Stimulated activated CD8-positive, alpha-beta memory T cell treated with anti-CD3 and anti-CD28 coated beads, Interleukin-12 subunit alpha, Interleukin-12 subunit beta, amount 100 ng/mL, for 24 hours (primary cell): ENCODE data around the gene TTF2.

Experiments
- DNase-seq: peaks from one replicate; pipeline ENCODE4 v3.0.0-alpha.2; 2020; ENCODE audit errors: extremely low read depth

The TTF2 gene

GRCh38 chr1:117045644-117046043 is 14.5 kb upstream of the TTF2 start:
- no peak for DNase-seq

GRCh38 chr1:117046781-117047180 is 13.3 kb upstream of the TTF2 start:
- DNase-seq: no peak

- DNase-seq: no peak
Observed at GRCh38 chr1:117047271-117047670, 12.9 kb upstream of the TTF2 start.

- DNase-seq: no peak
Observed at GRCh38 chr1:117049857-117050256, 10.3 kb upstream of the TTF2 start.

GRCh38 chr1:117051224-117052064 is 8.7 kb upstream of the TTF2 start:
- no peak for DNase-seq

- DNase-seq: no peak
Observed at GRCh38 chr1:117054068-117054467, 6.1 kb upstream of the TTF2 start.

GRCh38 chr1:117058810-117059209 is 1.3 kb upstream of the TTF2 start:
- DNase-seq: no peak

GRCh38 chr1:117059334-117059677 is 820 bp upstream of the TTF2 start:
- DNase-seq: no peak

- DNase-seq: no peak
Observed at GRCh38 chr1:117060441-117061317, 553 bp downstream of the TTF2 start.

GRCh38 chr1:117061986-117062415 is 1.9 kb downstream of the TTF2 start:
- no peak for DNase-seq

- no peak for DNase-seq
Observed at GRCh38 chr1:117066367-117066766, 6.2 kb downstream of the TTF2 start.

GRCh38 chr1:117067533-117068370 is 7.6 kb downstream of the TTF2 start:
- DNase-seq: no peak

GRCh38 chr1:117068580-117068979 is 8.5 kb downstream of the TTF2 start:
- no peak for DNase-seq

GRCh38 chr1:117069220-117069844 is 9.2 kb downstream of the TTF2 start:
- no peak for DNase-seq

- DNase-seq: no peak
Observed at GRCh38 chr1:117070124-117070523, 10.0 kb downstream of the TTF2 start.

GRCh38 chr1:117076648-117077047 is 16.5 kb downstream of the TTF2 start:
- DNase-seq: no peak

- DNase-seq: no peak
Observed at GRCh38 chr1:117077267-117077666, 17.1 kb downstream of the TTF2 start.

- DNase-seq: no peak
Observed at GRCh38 chr1:117079737-117080136, 19.6 kb downstream of the TTF2 start.

GRCh38 chr1:117084231-117084630 is 24.1 kb downstream of the TTF2 start:
- no peak for DNase-seq

- DNase-seq: no peak
Observed at GRCh38 chr1:117087686-117088085, 27.6 kb downstream of the TTF2 start.

- DNase-seq: no peak
Observed at GRCh38 chr1:117089996-117090395, 29.9 kb downstream of the TTF2 start.

- no peak for DNase-seq
Observed at GRCh38 chr1:117092594-117092993, 32.5 kb downstream of the TTF2 start.
